ENCODE data around the gene HNF4A. TPM values are rescaled to one million over a fixed set of nuclear protein-coding genes. Genes with fewer than 3 reads are reported as not detected.

Gene HNF4A
- total RNA-seq, 4 donors from 2014 or later, result not detected

GRCh38 chr20:44405785-44406571 lies 50.5 kb downstream of the HNF4A start:
- intact Hi-C loops (cut with DNase I), result no loop called here

GRCh38 chr20:44406572-44407137 lies 51.2 kb downstream of the HNF4A start:
- Histone ChIP-seq H3K27me3 (no peaks in the 10 kb centered on the region), H3K4me1 (no peaks in the 10 kb centered on the region), H3K27ac (no peak overlapping the region), H3K9me3 (no peaks in the 10 kb centered on the region), H3K4me3 (replicated peaks in 1 of 3) (no peak overlapping the region), H3K36me3 (no peaks in the 10 kb centered on the region)
- intact Hi-C loops (cut with DNase I), result no loop called here
- DNase-seq, result no peak
- 67 to 68% methylated on average over 7 of the region's 7 CpGs for WGBS, 2 donors
- no peak for TF ChIP-seq POLR2A (IDR thresholded peaks at IDR 0.05)
- no peak for TF ChIP-seq CTCF (IDR thresholded peaks at IDR 0.05)

More at GRCh38 chr20:44405785-44406571, 50.5 kb downstream of the HNF4A start:
- DNase-seq, result no peak
- H3K27ac ChIP-seq, result no peak overlapping the region
- no peaks in the 10 kb centered on the region for H3K27me3 ChIP-seq
- no peaks in the 10 kb centered on the region for H3K9me3 ChIP-seq
- WGBS, 2 donors, result 81 to 87% methylated on average over 16 to 19 of the region's 20 CpGs
- H3K36me3 ChIP-seq, result no peaks in the 10 kb centered on the region
- no peak overlapping the region for H3K4me3 ChIP-seq (replicated peaks in 1 of 3)
- TF ChIP-seq POLR2A (IDR thresholded peaks at IDR 0.05), result no peak
- no peak for TF ChIP-seq CTCF (IDR thresholded peaks at IDR 0.05)
- H3K4me1 ChIP-seq, result no peaks in the 10 kb centered on the region

- DNase-seq, result no peak
- TF ChIP-seq CTCF (IDR thresholded peaks at IDR 0.05), result no peak
- no peak for TF ChIP-seq POLR2A (IDR thresholded peaks at IDR 0.05)
- H3K4me1 ChIP-seq, result no peaks in the 10 kb centered on the region
- intact Hi-C loops (cut with DNase I), result no loop called here
- H3K27ac ChIP-seq, result no peak overlapping the region
- no peaks in the 10 kb centered on the region for H3K9me3 ChIP-seq
- 73 to 76% methylated on average over 10 to 14 of the region's 14 CpGs for WGBS, 2 donors
- H3K27me3 ChIP-seq, result no peaks in the 10 kb centered on the region
- no peak overlapping the region for H3K4me3 ChIP-seq (replicated peaks in 1 of 3)
- H3K36me3 ChIP-seq, result no peaks in the 10 kb centered on the region
Measured at GRCh38 chr20:44407402-44408184, 52.1 kb downstream of the HNF4A start.

- WGBS, 2 donors, result 73 to 76% methylated on average over 2 of the region's 2 CpGs
Measured at GRCh38 chr20:44409132-44409600, 53.7 kb downstream of the HNF4A start.

More at GRCh38 chr20:44409132-44409600, 53.7 kb downstream of the HNF4A start:
- Histone ChIP-seq H3K4me1 (no peaks in the 10 kb centered on the region), H3K27ac (no peak overlapping the region), H3K27me3 (no peaks in the 10 kb centered on the region), H3K9me3 (no peaks in the 10 kb centered on the region), H3K4me3 (replicated peaks in 1 of 3) (no peak overlapping the region), H3K36me3 (no peaks in the 10 kb centered on the region)
- no peak for TF ChIP-seq CTCF (IDR thresholded peaks at IDR 0.05)
- no peak for TF ChIP-seq POLR2A (IDR thresholded peaks at IDR 0.05)
- intact Hi-C loops (cut with DNase I), result no loop called here
- no peak for DNase-seq

Data from thyroid gland (tissue), 4 donors.